ENCODE results near the gene TSNAXIP1.

TSNAXIP1 gene

GRCh38 chr16:67872631-67873434, 66.1 kb downstream of the TSNAXIP1 start, which contains the start of gene EDC4:
Gene EDC4, plus strand, starts transcription at chr16:67873052. Its CDS starts 210 bp downstream, at chr16:67873262.
- Histone ChIP-seq H3K9me3 (ENCODE audit: control extremely low read depth in 1 of 5, control insufficient read depth in 4 of 5, insufficient read depth in 2 of 5, low read depth in 1 of 5, low read length in 4 of 5) (no peaks in the 10 kb centered on the region), H3K4me3 (ENCODE audit: control insufficient read depth in 1 of 7, extremely low read depth in 1 of 7, insufficient read depth in 4 of 7, low read depth in 2 of 7, low read length in 6 of 7) (peak within 1 kb of the TSS; percentile 83 to 98 (median 91)), H3K4me1 (ENCODE audit: control extremely low read depth in 1 of 4, control insufficient read depth in 4 of 4, insufficient read depth in 4 of 4, low read length in 3 of 4) (peaks cover 7 to 33% (median 27%) of the 10 kb centered on the region in 4 experiments), H3K27me3 (replicated peaks in 2 of 5; ENCODE audit: control insufficient read depth in 4 of 5, insufficient read depth in 5 of 5, low read length in 4 of 5) (no peaks in the 10 kb centered on the region), H3K27ac (ENCODE audit: insufficient read depth in 1 of 2, low read depth in 1 of 2, low read length in 2 of 2, poor library complexity in 1 of 2, severe bottlenecking in 2 of 2) (peak within 1 kb of the TSS; percentile 84 to 91), H3K36me3 (ENCODE audit: control insufficient read depth in 4 of 4, insufficient read depth in 4 of 4, low read length in 3 of 4) (peaks cover 13 to 61% (median 38%) of the 10 kb centered on the region in 4 experiments)
- ChIA-PET CTCF (interaction anchor here (0.9 to 20.3 kb wide), 9 partner anchors 9 to 209 kb away, joined by 3 to 359 read pairs (median 4); partner anchors contain the start of genes CTRL, NRN1L and PSMB10), POLR2A (interaction anchor here (0.6 kb wide), 1 partner anchor 36 kb away, joined by 3 read pairs; no protein-coding TSS in a partner anchor)
- DNase-seq = peak; percentile 79 to 85 (median 84)
- WGBS (ENCODE audit: insufficient coverage) = 2% methylated on average over 70 of the region's 72 CpGs

- POLR2A ChIA-PET = interaction anchor here (0.6 kb wide), 1 partner anchor 37 kb away, joined by 3 read pairs; no protein-coding TSS in a partner anchor
- H3K4me3 ChIP-seq (ENCODE audit: control insufficient read depth in 1 of 7, extremely low read depth in 1 of 7, insufficient read depth in 4 of 7, low read depth in 2 of 7, low read length in 6 of 7) = peak overlapping the region; percentile 83 to 98 (median 91)
- WGBS (ENCODE audit: insufficient coverage) = 15% methylated on average over 17 of the region's 23 CpGs
- H3K27me3 ChIP-seq (replicated peaks in 2 of 5; ENCODE audit: control insufficient read depth in 4 of 5, insufficient read depth in 5 of 5, low read length in 4 of 5) = no peaks in the 10 kb centered on the region
- no peaks in the 10 kb centered on the region for H3K9me3 ChIP-seq (ENCODE audit: control extremely low read depth in 1 of 5, control insufficient read depth in 4 of 5, insufficient read depth in 2 of 5, low read depth in 1 of 5, low read length in 4 of 5)
- peak overlapping the region; percentile 84 to 91 for H3K27ac ChIP-seq (ENCODE audit: insufficient read depth in 1 of 2, low read depth in 1 of 2, low read length in 2 of 2, poor library complexity in 1 of 2, severe bottlenecking in 2 of 2)
- peaks cover 7 to 33% (median 27%) of the 10 kb centered on the region in 4 experiments for H3K4me1 ChIP-seq (ENCODE audit: control extremely low read depth in 1 of 4, control insufficient read depth in 4 of 4, insufficient read depth in 4 of 4, low read length in 3 of 4)
- CTCF ChIA-PET = interaction anchor here (0.6 to 20.3 kb wide), 11 partner anchors 8 to 210 kb away, joined by 3 to 359 read pairs (median 4); partner anchors contain the start of genes CTRL, NRN1L and PSMB10
- peaks cover 13 to 61% (median 42%) of the 10 kb centered on the region in 4 experiments for H3K36me3 ChIP-seq (ENCODE audit: control insufficient read depth in 4 of 4, insufficient read depth in 4 of 4, low read length in 3 of 4)
- no peak for DNase-seq
These were observed 67.0 kb downstream of the TSNAXIP1 start for GRCh38 chr16:67873435-67874370.

GRCh38 chr16:67874372-67874771, 67.7 kb downstream of the TSNAXIP1 start:
- ChIA-PET CTCF (interaction anchor here (0.6 to 20.3 kb wide), 7 partner anchors 10 to 211 kb away, joined by 3 to 359 read pairs (median 3); partner anchors contain the start of genes CTRL, NRN1L and PSMB10), POLR2A (no interaction called here)
- 97% methylated on average over 3 of the region's 3 CpGs for WGBS (ENCODE audit: insufficient coverage)
- no peak for DNase-seq
- H3K36me3 ChIP-seq (ENCODE audit: control insufficient read depth in 4 of 4, insufficient read depth in 4 of 4, low read length in 3 of 4) = peaks cover 13 to 66% (median 47%) of the 10 kb centered on the region in 4 experiments
- no peaks in the 10 kb centered on the region for H3K9me3 ChIP-seq (ENCODE audit: control extremely low read depth in 1 of 5, control insufficient read depth in 4 of 5, insufficient read depth in 2 of 5, low read depth in 1 of 5, low read length in 4 of 5)
- peaks cover 7 to 33% (median 27%) of the 10 kb centered on the region in 4 experiments for H3K4me1 ChIP-seq (ENCODE audit: control extremely low read depth in 1 of 4, control insufficient read depth in 4 of 4, insufficient read depth in 4 of 4, low read length in 3 of 4)
- peak overlapping the region in 4 of 7 experiments; percentile 88 to 98 (median 92) for H3K4me3 ChIP-seq (ENCODE audit: control insufficient read depth in 1 of 7, extremely low read depth in 1 of 7, insufficient read depth in 4 of 7, low read depth in 2 of 7, low read length in 6 of 7)
- no peaks in the 10 kb centered on the region for H3K27me3 ChIP-seq (replicated peaks in 2 of 5; ENCODE audit: control insufficient read depth in 4 of 5, insufficient read depth in 5 of 5, low read length in 4 of 5)
- peak overlapping the region in 1 of 2 experiments; percentile 91 for H3K27ac ChIP-seq (ENCODE audit: insufficient read depth in 1 of 2, low read depth in 1 of 2, low read length in 2 of 2, poor library complexity in 1 of 2, severe bottlenecking in 2 of 2)

- Histone ChIP-seq H3K4me1 (ENCODE audit: control extremely low read depth in 1 of 4, control insufficient read depth in 4 of 4, insufficient read depth in 4 of 4, low read length in 3 of 4) (peaks cover 7 to 30% (median 22%) of the 10 kb centered on the region in 4 experiments), H3K4me3 (ENCODE audit: control insufficient read depth in 1 of 7, extremely low read depth in 1 of 7, insufficient read depth in 4 of 7, low read depth in 2 of 7, low read length in 6 of 7) (no peak overlapping the region), H3K9me3 (ENCODE audit: control extremely low read depth in 1 of 5, control insufficient read depth in 4 of 5, insufficient read depth in 2 of 5, low read depth in 1 of 5, low read length in 4 of 5) (no peaks in the 10 kb centered on the region), H3K27me3 (replicated peaks in 2 of 5; ENCODE audit: control insufficient read depth in 4 of 5, insufficient read depth in 5 of 5, low read length in 4 of 5) (no peaks in the 10 kb centered on the region), H3K36me3 (ENCODE audit: control insufficient read depth in 4 of 4, insufficient read depth in 4 of 4, low read length in 3 of 4) (peaks cover 19 to 71% (median 58%) of the 10 kb centered on the region in 4 experiments), H3K27ac (ENCODE audit: insufficient read depth in 1 of 2, low read depth in 1 of 2, low read length in 2 of 2, poor library complexity in 1 of 2, severe bottlenecking in 2 of 2) (no peak overlapping the region)
- POLR2A ChIA-PET = no interaction called here
- CTCF ChIA-PET = interaction anchor here (0.8 to 20.3 kb wide), 4 partner anchors 10 to 189 kb away, joined by 3 to 359 read pairs (median 4); partner anchors contain the start of genes CTRL and PSMB10
- 96% methylated on average over 9 of the region's 11 CpGs for WGBS (ENCODE audit: insufficient coverage)
- DNase-seq = no peak
These were observed 70.4 kb downstream of the TSNAXIP1 start for GRCh38 chr16:67877064-67877463.
